Inflammatory macrophage treated with lipopolysaccharide for 4 hours (primary cell): ENCODE measurements around the gene ERCC4.

Experiments used
- DNase-seq: peaks from one replicate; pipeline ENCODE4 v3.0.0-alpha.2; 2020

Gene ERCC4

DNA sequence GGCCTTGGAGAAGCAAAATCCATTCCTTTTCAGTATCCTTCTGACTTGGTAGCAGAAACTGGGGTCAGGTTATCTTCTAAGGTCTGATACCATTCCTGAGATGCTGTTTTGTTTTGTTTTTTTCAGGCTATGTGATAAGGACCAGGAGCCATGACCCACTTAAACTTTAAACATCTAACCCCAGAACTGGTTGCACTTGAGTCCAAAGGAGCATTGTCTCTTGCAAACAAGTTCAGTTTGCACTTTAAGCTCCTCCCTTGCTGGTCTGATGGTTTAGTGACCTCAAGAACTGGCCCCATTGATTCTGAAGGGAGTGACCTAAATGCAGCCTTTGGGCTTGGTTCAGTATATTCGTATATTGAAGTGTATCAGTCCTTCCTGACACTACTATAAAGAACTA, 75.2 kb downstream of the ERCC4 start:
- DNase-seq: no peak

DNA sequence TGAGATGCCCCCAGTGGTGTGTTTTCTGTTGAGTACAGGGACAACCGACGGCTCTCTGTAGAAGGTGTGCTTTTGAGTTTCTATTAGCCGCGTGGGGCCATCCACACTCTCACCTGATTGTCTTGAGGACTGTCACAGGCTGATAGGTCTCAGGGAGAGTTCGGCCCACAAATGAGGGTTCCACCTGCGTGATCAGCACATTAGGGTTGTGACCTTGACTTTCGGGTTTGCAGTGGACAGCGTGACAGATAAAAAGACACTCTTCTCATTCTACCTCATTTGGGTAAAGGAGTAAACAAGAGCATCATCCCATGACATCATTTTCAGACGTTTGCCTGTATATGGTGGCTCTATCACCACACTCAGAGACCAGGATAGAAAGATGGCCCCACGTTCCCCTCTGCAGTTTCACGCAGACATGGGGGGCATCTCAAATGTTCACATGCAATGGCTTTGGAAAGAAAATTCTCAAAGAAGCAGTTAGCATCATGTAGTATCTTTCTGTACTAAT, 76.9 kb downstream of the ERCC4 start:
- no peak for DNase-seq

DNA sequence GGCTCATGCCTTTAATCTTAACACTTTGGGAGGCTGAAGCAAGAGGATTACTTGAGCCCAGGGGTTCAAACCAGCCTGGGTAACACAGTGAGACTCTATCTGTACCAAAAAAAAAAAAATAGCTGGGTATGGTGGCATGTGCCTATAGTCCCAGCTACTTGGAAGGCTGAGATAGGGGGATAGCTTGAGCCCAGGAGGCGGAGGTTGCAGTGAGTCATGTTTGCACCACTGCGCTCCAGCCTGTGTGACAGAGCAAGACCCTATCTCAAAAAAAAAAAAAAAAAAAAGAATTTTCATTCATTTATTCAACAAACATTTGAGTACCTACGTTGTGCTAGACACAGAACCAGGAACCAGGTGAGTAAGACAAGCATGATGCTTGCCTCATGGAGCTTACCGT, 77.6 kb downstream of the ERCC4 start:
- no peak for DNase-seq

DNA sequence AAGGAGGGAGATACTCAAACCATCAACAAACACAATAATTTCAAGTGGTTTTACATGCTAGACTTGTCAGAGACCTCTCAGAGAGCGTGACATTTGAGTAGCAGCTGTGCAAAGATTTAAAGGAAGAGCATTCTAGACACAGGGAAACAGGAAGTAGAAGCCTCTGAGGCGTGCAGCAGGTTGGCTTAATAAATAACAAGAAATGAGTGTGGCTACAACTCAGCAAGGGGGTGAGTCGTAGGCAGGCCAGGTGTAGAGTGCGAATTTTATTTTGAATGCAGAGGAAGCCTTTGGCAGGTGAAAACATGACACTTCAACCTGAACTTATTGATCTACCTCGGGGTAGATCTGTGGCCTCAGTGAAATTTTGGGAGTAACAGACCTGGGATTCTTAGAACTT, 78.0 kb downstream of the ERCC4 start:
- peak; percentile 14 for DNase-seq

DNA sequence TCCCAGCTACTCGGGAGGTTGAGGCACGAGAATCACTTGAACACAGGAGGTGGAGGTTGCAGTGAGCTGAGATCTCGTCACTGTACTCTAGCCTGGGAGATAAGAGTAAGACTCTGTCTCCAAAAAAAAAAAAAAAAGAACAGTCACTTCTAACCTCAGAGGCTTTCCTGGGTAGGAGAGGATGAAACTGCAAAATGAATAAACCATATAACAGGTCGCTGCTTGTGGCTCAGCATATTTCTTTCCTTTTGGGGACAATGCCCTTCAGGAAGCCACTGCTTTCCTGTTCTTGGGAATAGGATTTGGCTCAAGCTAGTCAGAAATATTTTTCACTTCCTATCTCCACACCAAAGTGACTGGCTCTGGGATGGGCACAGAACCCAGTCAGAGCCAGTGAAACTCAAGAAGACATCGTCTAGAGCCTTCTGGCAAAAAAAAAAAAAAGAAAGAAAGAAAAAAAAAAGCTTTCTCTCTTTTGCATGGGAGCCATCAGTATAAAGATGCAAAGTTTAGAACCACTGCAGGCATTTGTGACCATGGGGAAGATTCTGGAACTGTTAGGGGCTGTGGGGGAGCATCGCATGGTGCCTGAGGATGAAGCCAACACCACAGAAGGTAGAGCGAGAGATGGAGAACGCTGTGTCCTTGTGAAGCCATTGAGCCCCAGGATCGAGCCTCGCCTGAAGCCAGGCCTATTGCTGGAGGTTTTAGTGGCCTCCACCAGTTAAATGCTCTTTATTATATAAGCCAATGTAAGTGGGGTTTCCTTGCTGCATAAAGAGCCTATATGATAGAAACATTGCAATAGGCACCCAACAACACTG, 79.3 kb downstream of the ERCC4 start:
- no peak for DNase-seq

DNA sequence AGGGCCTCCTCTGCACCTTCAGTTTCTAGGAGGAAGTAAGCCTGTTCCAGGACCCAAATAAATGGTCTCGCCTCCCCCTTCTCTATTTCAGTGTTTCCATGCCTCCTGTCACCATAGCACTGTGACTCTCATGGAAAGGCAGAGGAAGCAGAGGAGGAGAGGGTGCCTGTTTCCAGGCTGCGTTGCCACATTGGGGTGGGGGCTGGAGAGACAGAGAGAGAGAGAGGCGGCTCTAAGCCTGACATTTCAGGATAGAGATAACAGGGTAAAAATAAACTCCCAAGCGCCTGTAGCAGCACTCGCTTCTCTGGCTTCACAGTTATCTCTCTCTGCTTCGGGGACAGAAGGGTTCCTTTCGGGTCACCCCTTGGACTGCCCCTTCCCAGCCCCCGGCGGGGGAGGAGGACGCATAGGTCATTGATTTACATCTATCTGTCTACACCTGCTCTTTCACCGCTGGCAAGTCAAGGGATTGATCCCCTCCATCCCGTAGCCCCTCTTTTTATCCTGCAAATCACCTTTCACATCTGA, 80.0 kb downstream of the ERCC4 start:
- DNase-seq: peak; percentile 47

DNA sequence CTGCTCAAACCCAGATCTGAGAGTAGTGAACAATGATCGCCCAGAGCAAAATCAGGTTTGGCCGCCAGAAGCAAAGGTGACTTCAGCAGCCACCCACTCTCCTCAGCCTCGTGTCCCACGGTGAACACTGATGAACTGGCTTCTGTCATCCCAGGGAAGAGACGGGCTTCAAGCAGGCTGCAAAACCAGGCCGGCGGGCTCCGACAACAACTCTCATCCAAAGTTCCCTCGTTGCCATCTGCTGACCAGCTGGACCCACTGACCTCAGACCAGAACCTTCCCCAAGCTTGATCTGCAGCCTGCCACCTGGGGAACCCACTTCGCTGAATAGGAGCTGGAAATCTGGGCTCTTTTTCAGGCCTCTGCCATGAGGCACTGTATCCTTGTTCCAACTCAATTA, 81.6 kb downstream of the ERCC4 start:
- no peak for DNase-seq
